Fibroblast of mammary gland (primary cell): Measurements from ENCODE around the gene DMKN.

Source experiments
- DNase-seq: peaks from one replicate; pipeline ENCODE4 v3.0.0-alpha.2; 2010; ENCODE audit warnings: low read depth
- H3K4me3 ChIP-seq: 2 replicates; pipeline ENCODE4 v1.5.1; 2011; ENCODE audit warnings: low read depth, mild to moderate bottlenecking, low read length, moderate library complexity; ENCODE audit not compliant: control insufficient read depth
- CTCF ChIP-seq: conservative IDR thresholded peaks from 2 replicates; pipeline ENCODE4 v1.5.1; 2011; ENCODE audit warnings: low read depth, low read length, inconsistent platforms; ENCODE audit not compliant: control insufficient read depth, insufficient read depth

DMKN gene

GRCh38 chr19:35543280-35544109 is 30.0 kb upstream of the DMKN start:
- no peak for TF ChIP-seq CTCF
- no peak for DNase-seq
- no peak overlapping the region for H3K4me3 ChIP-seq

GRCh38 chr19:35542209-35542608 is 28.8 kb upstream of the DMKN start:
- no peak for DNase-seq
- no peak for TF ChIP-seq CTCF
- H3K4me3 ChIP-seq: no peak overlapping the region

- no peak overlapping the region for H3K4me3 ChIP-seq
- TF ChIP-seq CTCF: no peak
- no peak for DNase-seq
These were observed 27.0 kb upstream of the DMKN start for GRCh38 chr19:35540356-35540927.

GRCh38 chr19:35539850-35540249 is 26.4 kb upstream of the DMKN start:
- TF ChIP-seq CTCF: no peak
- no peak overlapping the region for H3K4me3 ChIP-seq
- no peak for DNase-seq

- TF ChIP-seq CTCF: no peak
- no peak for DNase-seq
- H3K4me3 ChIP-seq: no peak overlapping the region
These were observed 25.9 kb upstream of the DMKN start for GRCh38 chr19:35539314-35539713.

GRCh38 chr19:35534803-35535480 is 21.5 kb upstream of the DMKN start:
- no peak for DNase-seq
- no peak for TF ChIP-seq CTCF
- H3K4me3 ChIP-seq: no peak overlapping the region
